HS-5 (cell line): ENCODE data around the gene DLX6.
A peak's percentile ranks its signal among the peaks of the same experiment; 100 is the strongest.
"Not testable (repeated sequence)": the region's sequence is repeated elsewhere in the genome, so short reads cannot be mapped to it uniquely, and the experiment has no call there.

Experiments used
- DNase-seq: peaks from one replicate; pipeline ENCODE4 v3.0.0-alpha.2; 2012; ENCODE audit warnings: low read depth

The DLX6 gene

GRCh38 chr7:97024209-97025129, 19.1 kb downstream of the DLX6 start, which contains the start of gene DLX5:
Gene DLX5 (minus strand): TSS chr7:97024831. CDS start chr7:97024623, 208 bp downstream.
- DNase-seq = peak; percentile 25

GRCh38 chr7:97025130-97025499, 19.8 kb downstream of the DLX6 start:
- no peak for DNase-seq

GRCh38 chr7:97025983-97026714, 20.8 kb downstream of the DLX6 start:
- DNase-seq = no peak

- no peak for DNase-seq
These were observed 21.5 kb downstream of the DLX6 start for GRCh38 chr7:97026715-97027426.

GRCh38 chr7:97027427-97028234, 22.3 kb downstream of the DLX6 start:
- peak; percentile 49 for DNase-seq

- not testable (repeated sequence) for DNase-seq
These were observed 29.0 kb downstream of the DLX6 start for GRCh38 chr7:97034213-97034852.

- DNase-seq = no peak
These were observed 34.2 kb downstream of the DLX6 start for GRCh38 chr7:97039374-97040065.

GRCh38 chr7:97043281-97043680, 37.9 kb downstream of the DLX6 start:
- no peak for DNase-seq
